ENCODE measurements around the gene SLC5A8.

- TF ChIP-seq CTCF (IDR thresholded peaks at IDR 0.05) (no peak), EP300 (IDR thresholded peaks at IDR 0.05; ENCODE audit: low read depth) (no peak), POLR2A (IDR thresholded peaks at IDR 0.05) (no peak), POLR2AphosphoS5 (IDR thresholded peaks at IDR 0.05) (no peak)
Measured at GRCh38 chr12:101117842-101118241, 92.2 kb downstream of the SLC5A8 start.

Data from transverse colon (tissue), 4 donors.